ENCODE data around the gene HNRNPUL2.

- TF ChIP-seq POLR2A (IDR thresholded peaks at IDR 0.05; ENCODE audit: low read length) (peak; percentile 88), GATA1 (IDR thresholded peaks at IDR 0.05; ENCODE audit: low read depth, low read length) (no peak)
Observed at GRCh38 chr11:62678770-62679696, 48.2 kb downstream of the HNRNPUL2 start, which contains the start of gene UBXN1.
